Loucy (cell line): ENCODE measurements around the gene IDUA.

Experiments
- H2AFZ ChIP-seq: fragments of 200-600 bp; sonication (generic); 2 replicates; pipeline ENCODE4 v1.6.0; 2016; ENCODE audit warnings: antibody characterized with exemption, mild to moderate bottlenecking, low read length, moderate library complexity
- H3F3A ChIP-seq: fragments of 200-600 bp; 2 replicates; pipeline ENCODE4 v1.6.0; 2016; ENCODE audit warnings: antibody characterized with exemption, low read depth, mild to moderate bottlenecking
- H3K27me3 ChIP-seq: fragments of 200-600 bp; sonication (generic); 2 replicates; pipeline ENCODE4 v1.6.1; 2014; ENCODE audit warnings: low read length, mild to moderate bottlenecking; ENCODE audit not compliant: insufficient read depth, poor library complexity, severe bottlenecking
- H3K36me3 ChIP-seq: fragments of 200-600 bp; sonication (generic); 2 replicates; pipeline ENCODE4 v1.6.1; 2016; ENCODE audit warnings: low read length; ENCODE audit not compliant: insufficient read depth
- H3K4me1 ChIP-seq: fragments of 200-600 bp; sonication (generic); 2 replicates; pipeline ENCODE4 v1.5.1; 2014; ENCODE audit warnings: low read length, mild to moderate bottlenecking; ENCODE audit not compliant: insufficient read depth, poor library complexity, severe bottlenecking
- H3K4me2 ChIP-seq: fragments of 200-600 bp; sonication (generic); 2 replicates; pipeline ENCODE4 v1.6.0; 2014; ENCODE audit warnings: antibody characterized with exemption, low read length, low read depth, mild to moderate bottlenecking; ENCODE audit not compliant: poor library complexity, severe bottlenecking
- H3K4me3 ChIP-seq: fragments of 200-600 bp; sonication (generic); 2 replicates; pipeline ENCODE4 v1.5.1; 2014; ENCODE audit warnings: low read length, mild to moderate bottlenecking, mixed read lengths; ENCODE audit not compliant: poor library complexity, severe bottlenecking
- H3K79me2 ChIP-seq: fragments of 200-600 bp; sonication (generic); 2 replicates; pipeline ENCODE4 v1.6.1; 2014; ENCODE audit warnings: low read length; ENCODE audit not compliant: insufficient read depth
- H3K9ac ChIP-seq: fragments of 200-600 bp; sonication (generic); 2 replicates; pipeline ENCODE4 v1.6.0; 2014; ENCODE audit warnings: mild to moderate bottlenecking, low read depth, low read length, moderate library complexity; ENCODE audit not compliant: poor library complexity, severe bottlenecking
- H3K9me2 ChIP-seq: fragments of 200-600 bp; sonication (generic); replicated peaks from 2 replicates; pipeline ENCODE4 v1.6.1; 2016; ENCODE audit warnings: low read depth, low read length, mixed read lengths
- H3K9me3 ChIP-seq: fragments of 200-600 bp; sonication (generic); 2 replicates; pipeline ENCODE4 v1.6.1; 2014; ENCODE audit warnings: mild to moderate bottlenecking, antibody characterized with exemption, low read length, low read depth; ENCODE audit not compliant: insufficient read depth
- H4K20me1 ChIP-seq: fragments of 200-600 bp; sonication (generic); 2 replicates; pipeline ENCODE4 v1.6.0; 2014; ENCODE audit warnings: antibody characterized with exemption, low read length, mild to moderate bottlenecking; ENCODE audit not compliant: insufficient read depth, poor library complexity, severe bottlenecking
- CTCF ChIP-seq: fragments of 200-600 bp; sonication (generic); conservative IDR thresholded peaks from 2 replicates; pipeline ENCODE4 v1.5.1; 2014; ENCODE audit warnings: mild to moderate bottlenecking, antibody characterized with exemption, low read length
- EZH2phosphoT487 ChIP-seq: fragments of 200-600 bp; IDR thresholded peaks from 2 replicates; pipeline ENCODE4 v1.6.1; 2018; ENCODE audit warnings: antibody characterized with exemption, mild to moderate bottlenecking, moderate library complexity, borderline replicate concordance

The IDUA gene

GRCh38 chr4:1035510-1035909 is 48.7 kb downstream of the IDUA start:
- Histone ChIP-seq H3K9me3 (no peaks in the 10 kb centered on the region), H3K36me3 (no peaks in the 10 kb centered on the region), H3K27me3 (no peaks in the 10 kb centered on the region), H3K9me2 (no peaks in the 10 kb centered on the region), H3K4me1 (no peaks in the 10 kb centered on the region), H3K4me2 (no peak overlapping the region), H3K4me3 (no peak overlapping the region), H3K79me2 (no peaks in the 10 kb centered on the region), H2AFZ (no peak overlapping the region), H3F3A (no peaks in the 10 kb centered on the region), H3K9ac (no peak overlapping the region), H4K20me1 (no peaks in the 10 kb centered on the region)
- TF ChIP-seq EZH2phosphoT487, result no peak
- TF ChIP-seq CTCF, result no peak

GRCh38 chr4:1036095-1036494 is 49.3 kb downstream of the IDUA start:
- no peaks in the 10 kb centered on the region for H3K9me2 ChIP-seq
- no peaks in the 10 kb centered on the region for H3K79me2 ChIP-seq
- H2AFZ ChIP-seq, result no peak overlapping the region
- H3K4me2 ChIP-seq, result no peak overlapping the region
- H3K27me3 ChIP-seq, result no peaks in the 10 kb centered on the region
- no peaks in the 10 kb centered on the region for H3F3A ChIP-seq
- no peaks in the 10 kb centered on the region for H3K36me3 ChIP-seq
- H3K4me1 ChIP-seq, result no peaks in the 10 kb centered on the region
- no peak overlapping the region for H3K4me3 ChIP-seq
- no peaks in the 10 kb centered on the region for H3K9me3 ChIP-seq
- no peaks in the 10 kb centered on the region for H4K20me1 ChIP-seq
- no peak for TF ChIP-seq EZH2phosphoT487
- no peak for TF ChIP-seq CTCF
- no peak overlapping the region for H3K9ac ChIP-seq

- Histone ChIP-seq H2AFZ (no peak overlapping the region), H3F3A (no peaks in the 10 kb centered on the region), H3K4me2 (no peak overlapping the region), H3K9me2 (no peaks in the 10 kb centered on the region), H3K79me2 (no peaks in the 10 kb centered on the region), H3K9ac (no peak overlapping the region), H3K9me3 (no peaks in the 10 kb centered on the region; the same call in 1 of the 2 replicates), H3K36me3 (no peaks in the 10 kb centered on the region), H3K4me1 (no peaks in the 10 kb centered on the region), H4K20me1 (no peaks in the 10 kb centered on the region), H3K4me3 (no peak overlapping the region), H3K27me3 (no peaks in the 10 kb centered on the region)
- TF ChIP-seq EZH2phosphoT487 (no peak), CTCF (no peak)
Observed at GRCh38 chr4:1036976-1037810, 50.3 kb downstream of the IDUA start.
